Fibroblast of lung (primary cell): ENCODE data around the gene OLA1. TPM values are rescaled to one million over a fixed set of nuclear protein-coding genes. Genes with fewer than 3 reads are reported as not detected.
A peak's percentile ranks its signal among the peaks of the same experiment; 100 is the strongest.

Source experiments
- DNase-seq, 2 donors: peaks; one replicate each; pipeline versions ENCODE4 v3.0.0 to v3.0.0-alpha.2; 2010; ENCODE audit warnings: low read depth in 2 of 2
- H2AFZ ChIP-seq: 2 replicates; pipeline ENCODE4 v1.5.1; 2012; ENCODE audit warnings: low read length, control low read depth, inconsistent platforms
- H3K27ac ChIP-seq: 2 replicates; pipeline ENCODE4 v1.5.1; 2011; ENCODE audit warnings: low read length, control low read depth; ENCODE audit not compliant: insufficient read depth
- H3K27me3 ChIP-seq: 2 replicates; pipeline ENCODE4 v1.5.1; 2011; ENCODE audit warnings: mild to moderate bottlenecking, low read length; ENCODE audit not compliant: control insufficient read depth, insufficient read depth
- H3K36me3 ChIP-seq: 2 replicates; pipeline ENCODE4 v1.5.1; 2011; ENCODE audit warnings: low read length; ENCODE audit not compliant: control insufficient read depth, insufficient read depth
- H3K4me1 ChIP-seq: 2 replicates; pipeline ENCODE4 v1.5.1; 2011; ENCODE audit warnings: low read length; ENCODE audit not compliant: control insufficient read depth, insufficient read depth; ENCODE audit errors: extremely low read depth
- H3K4me2 ChIP-seq: 2 replicates; pipeline ENCODE4 v1.5.1; 2011; ENCODE audit warnings: low read length, control low read depth; ENCODE audit not compliant: insufficient read depth; ENCODE audit errors: extremely low read depth
- H3K4me3 ChIP-seq, 4 experiments: fragments of 200-600 bp in 1 of 4; sonication (generic) in 1 of 4; replicated peaks in 1 of 4; 2 replicates each; pipeline ENCODE4 v1.5.1; 2011 to 2016; ENCODE audit warnings: low read length in 4 of 4, low read depth in 3 of 4, mild to moderate bottlenecking in 3 of 4, control low read depth in 2 of 4, inconsistent platforms in 1 of 4, mixed read lengths in 1 of 4; ENCODE audit not compliant: insufficient read depth in 1 of 4; ENCODE audit errors: control extremely low read depth in 1 of 4
- H3K79me2 ChIP-seq: 2 replicates; pipeline ENCODE4 v1.5.1; 2012; ENCODE audit warnings: mild to moderate bottlenecking, low read length, inconsistent platforms; ENCODE audit not compliant: control insufficient read depth, insufficient read depth
- H3K9ac ChIP-seq: 2 replicates; pipeline ENCODE4 v1.5.1; 2011; ENCODE audit warnings: mild to moderate bottlenecking, low read length, control low read depth; ENCODE audit not compliant: insufficient read depth
- H3K9me3 ChIP-seq: 2 replicates; pipeline ENCODE4 v1.5.1; 2012; ENCODE audit warnings: low read depth, low read length; ENCODE audit not compliant: control insufficient read depth, insufficient read depth
- H4K20me1 ChIP-seq: 2 replicates; pipeline ENCODE4 v1.5.1; 2011; ENCODE audit warnings: low read length; ENCODE audit not compliant: control insufficient read depth, insufficient read depth; ENCODE audit errors: extremely low read depth
- CTCF ChIP-seq, 2 donors: IDR thresholded peaks in 1 of 2; conservative IDR thresholded peaks in 1 of 2; 1 replicate in 1 of 2; 2 replicates in 1 of 2; pipeline ENCODE4 v1.5.1; 2011 to 2012; ENCODE audit warnings: low read length in 2 of 2, control low read depth in 1 of 2, inconsistent platforms in 1 of 2, low read depth in 1 of 2, mild to moderate bottlenecking in 1 of 2
- EZH2 ChIP-seq: IDR thresholded peaks from 2 replicates; pipeline ENCODE4 v1.5.1; 2012; ENCODE audit warnings: low read length, control low read depth, mild to moderate bottlenecking; ENCODE audit errors: missing control alignments
- polyA plus RNA-seq, 2 donors: library from polyadenylated mRNA; depleted of rRNA in 1 of 2; stranded (reverse) in 1 of 2; unstranded in 1 of 2; fragments of >200 nt; gene quantifications; 2 replicates each; pipeline ENCODE4 v1.2.1, GENCODE V29; 2011 to 2012; ENCODE audit warnings: missing spikeins in 1 of 2
- total RNA-seq: library from RNA; depleted of rRNA; stranded (reverse); fragments of >200 nt; gene quantifications from 2 replicates; pipeline ENCODE4 v1.2.1, GENCODE V29; 2014

The OLA1 gene
- total and polyA plus RNA-seq, 2 donors (not counting 1 experiment from before 2014, with no cell fraction given), result 74.3 to 91.4 TPM

GRCh38 chr2:174235680-174236079, 12.7 kb downstream of the OLA1 start:
- DNase-seq, result peak; percentile 22 to 46

GRCh38 chr2:174233771-174234275, 14.5 kb downstream of the OLA1 start:
- Histone ChIP-seq H3K27ac (no peak overlapping the region), H3K79me2 (peaks cover 31% of the 10 kb centered on the region), H3K36me3 (no peaks in the 10 kb centered on the region), H3K9ac (no peak overlapping the region), H3K27me3 (no peaks in the 10 kb centered on the region), H3K4me3 (no peak overlapping the region), H4K20me1 (no peaks in the 10 kb centered on the region), H3K9me3 (no peaks in the 10 kb centered on the region), H2AFZ (no peak overlapping the region), H3K4me1 (no peaks in the 10 kb centered on the region), H3K4me2 (no peak overlapping the region)
- no peak for TF ChIP-seq EZH2
- TF ChIP-seq CTCF (conservative IDR thresholded peaks at IDR 0.05 in 1 of 2, IDR thresholded peaks at IDR 0.05 in 1 of 2; ENCODE audit: low read depth in 1 of 2, low read length in 2 of 2), result no peak
- no peak for DNase-seq

More at GRCh38 chr2:174235680-174236079, 12.7 kb downstream of the OLA1 start:
- Histone ChIP-seq H3K79me2 (peaks cover 43% of the 10 kb centered on the region), H2AFZ (no peak overlapping the region), H3K9ac (no peak overlapping the region), H3K27ac (no peak overlapping the region), H3K4me1 (no peaks in the 10 kb centered on the region), H4K20me1 (no peaks in the 10 kb centered on the region), H3K4me2 (no peak overlapping the region), H3K4me3 (no peak overlapping the region), H3K36me3 (no peaks in the 10 kb centered on the region), H3K27me3 (no peaks in the 10 kb centered on the region), H3K9me3 (no peaks in the 10 kb centered on the region)
- TF ChIP-seq EZH2, result no peak
- TF ChIP-seq CTCF (conservative IDR thresholded peaks at IDR 0.05 in 1 of 2, IDR thresholded peaks at IDR 0.05 in 1 of 2; ENCODE audit: low read depth in 1 of 2, low read length in 2 of 2), result no peak

DNA sequence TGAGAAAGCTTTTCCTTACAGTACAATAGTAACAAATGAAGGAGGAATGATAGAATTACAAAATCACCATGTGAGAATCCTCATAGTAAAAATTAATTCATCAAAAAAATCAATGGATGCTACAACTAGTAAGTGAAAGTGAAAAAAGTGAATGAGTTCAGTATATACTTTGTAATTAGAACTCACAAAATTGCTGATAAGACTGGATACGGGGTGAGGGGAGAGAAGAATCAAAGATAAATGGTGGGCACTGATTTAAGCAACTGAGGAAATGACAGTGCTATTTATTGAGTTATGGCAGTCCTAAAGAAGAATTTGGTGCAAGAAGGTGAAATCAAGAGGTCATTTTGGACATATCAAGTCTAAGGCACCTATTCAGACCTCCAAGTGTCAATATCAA, 20.6 kb downstream of the OLA1 start:
- H3K36me3 ChIP-seq, result no peaks in the 10 kb centered on the region
- H3K4me1 ChIP-seq, result no peaks in the 10 kb centered on the region
- no peaks in the 10 kb centered on the region for H4K20me1 ChIP-seq
- no peaks in the 10 kb centered on the region for H3K27me3 ChIP-seq
- H3K4me3 ChIP-seq, result no peak overlapping the region
- H3K4me2 ChIP-seq, result no peak overlapping the region
- TF ChIP-seq CTCF (conservative IDR thresholded peaks at IDR 0.05 in 1 of 2, IDR thresholded peaks at IDR 0.05 in 1 of 2; ENCODE audit: low read depth in 1 of 2, low read length in 2 of 2) (no peak), EZH2 (no peak)
- H3K9ac ChIP-seq, result no peak overlapping the region
- no peaks in the 10 kb centered on the region for H3K9me3 ChIP-seq
- DNase-seq, result no peak
- no peak overlapping the region for H3K27ac ChIP-seq
- H3K79me2 ChIP-seq, result peaks cover 12% of the 10 kb centered on the region
- H2AFZ ChIP-seq, result no peak overlapping the region
